Amniotic epithelial cell (primary cell): Measurements from ENCODE around the gene ZNF414.
"Not testable (repeated sequence)": the region's sequence is repeated elsewhere in the genome, so short reads cannot be mapped to it uniquely, and the experiment has no call there.

Experiments
- DNase-seq: peaks from one replicate; pipeline ENCODE4 v3.0.0-alpha.2; 2010; ENCODE audit warnings: low read depth

Gene ZNF414

DNA sequence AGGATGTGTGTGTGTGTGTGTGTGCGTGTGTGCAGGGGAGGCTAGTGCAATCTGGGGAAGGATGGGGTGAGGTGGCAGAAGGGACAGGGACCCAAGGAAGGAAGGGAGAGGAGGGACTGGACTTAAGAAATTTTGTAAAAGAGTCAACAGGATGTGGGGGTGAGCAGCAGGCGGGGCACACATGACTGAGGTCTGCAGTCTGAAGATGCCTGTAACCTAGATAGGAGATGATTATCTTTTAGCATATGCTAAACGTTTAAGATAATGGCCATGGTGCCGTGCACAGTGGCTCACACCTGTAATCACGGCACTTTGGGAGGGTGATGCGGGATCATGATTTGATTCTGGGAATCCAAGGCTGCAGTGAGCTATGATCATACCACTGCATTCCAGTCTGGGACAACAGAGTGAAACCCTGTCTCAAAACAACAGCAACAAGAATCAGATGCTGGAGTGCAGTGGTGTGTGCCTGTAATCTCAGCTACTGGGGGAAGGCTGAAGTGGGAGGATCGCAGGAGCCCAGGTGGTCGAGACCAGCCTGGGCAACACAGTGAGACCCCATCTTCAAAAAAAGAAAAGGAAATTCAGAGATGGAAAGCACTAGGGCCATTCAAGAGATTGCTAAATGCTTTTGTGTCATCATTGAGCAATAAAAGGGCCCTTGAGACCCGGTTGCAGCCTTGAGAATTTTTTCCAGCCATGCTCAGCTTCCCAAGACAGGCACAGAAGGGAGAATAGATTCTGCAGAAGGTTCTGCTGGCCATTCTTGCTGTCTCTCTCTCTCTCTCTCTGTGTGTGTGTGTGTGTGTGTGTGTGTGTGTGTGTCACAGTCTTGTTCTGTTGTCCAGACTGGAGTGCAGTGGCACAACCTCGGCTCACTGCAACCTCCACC is 3.8 kb upstream of the ZNF414 start:
- DNase-seq: peak; percentile 68

DNA sequence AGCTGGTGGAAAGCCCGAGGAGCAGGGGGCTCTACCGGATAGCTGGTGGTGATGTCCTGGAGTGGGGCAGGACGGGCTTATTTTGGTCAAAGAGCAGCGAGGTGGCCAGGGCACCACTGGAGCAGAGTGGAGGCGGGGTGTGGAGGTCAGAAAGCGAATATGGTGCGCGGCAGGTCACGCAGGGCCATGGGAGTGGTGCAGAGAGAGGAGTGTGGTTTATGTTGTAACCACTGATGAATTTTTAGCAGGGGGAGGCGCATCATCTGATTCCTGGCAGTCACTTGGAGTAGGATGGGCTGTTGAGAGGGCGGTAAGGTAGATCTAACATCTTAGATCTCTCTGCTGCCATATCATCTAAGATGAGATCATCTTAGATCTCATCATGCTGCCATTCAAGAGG is 1.4 kb upstream of the ZNF414 start:
- DNase-seq: peak; percentile 24

DNA sequence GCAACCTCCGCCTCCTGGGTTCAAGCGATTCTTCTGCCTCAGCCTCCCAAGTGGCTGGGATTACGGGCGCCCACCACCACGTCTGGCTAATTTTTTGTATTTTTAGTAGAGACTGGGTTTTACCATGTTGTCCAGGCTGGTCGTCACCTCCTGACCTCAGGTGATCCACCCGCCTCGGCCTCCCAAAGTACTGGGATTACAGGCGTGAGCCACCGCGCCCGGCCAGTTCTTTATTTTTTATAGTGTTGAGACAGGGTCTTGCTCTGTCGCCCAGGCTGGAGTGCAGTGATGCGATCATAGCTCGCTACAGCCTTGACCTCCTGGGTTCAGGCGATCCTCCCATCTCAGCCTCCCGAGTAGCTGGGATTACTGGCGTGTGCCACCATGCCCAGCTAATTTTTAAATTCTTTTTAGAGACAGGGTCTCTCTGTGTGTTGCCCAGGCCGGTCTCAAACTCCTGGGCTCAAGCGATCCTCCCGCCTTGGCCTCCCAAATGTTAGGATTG is 590 bp upstream of the ZNF414 start:
- not testable (repeated sequence) for DNase-seq

DNA sequence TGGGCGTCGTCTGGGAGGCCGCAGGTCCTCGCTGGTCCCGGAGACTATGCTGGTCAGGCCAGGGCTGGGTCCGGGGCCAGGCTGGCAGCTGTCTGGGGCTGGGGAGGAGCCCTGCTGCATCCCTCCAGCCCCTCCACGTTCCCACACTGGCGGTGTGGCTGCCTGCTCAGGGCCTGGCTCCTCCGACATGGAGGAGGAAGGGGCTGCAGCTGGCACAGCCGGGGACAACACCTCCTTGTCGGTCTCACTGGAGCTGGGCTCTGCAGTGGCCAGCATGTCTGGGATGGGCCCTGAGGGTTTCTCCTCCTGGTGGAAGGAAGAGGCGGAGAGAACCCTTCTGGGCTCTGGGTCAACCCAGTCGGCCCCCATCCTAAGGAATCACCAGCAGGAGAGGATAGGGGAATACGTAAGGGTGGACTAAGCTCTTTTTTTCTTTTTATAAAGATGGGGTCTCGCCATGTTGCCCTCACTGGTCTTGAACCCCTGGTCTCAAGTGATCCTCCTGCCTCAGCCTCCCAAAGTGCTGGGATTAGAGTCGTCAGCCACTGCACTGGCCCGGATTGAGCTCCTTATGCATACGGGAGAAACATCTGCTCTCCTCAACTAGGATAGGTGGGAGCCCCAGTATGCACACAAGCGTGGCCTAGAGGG is 806 bp downstream of the ZNF414 start:
- no peak for DNase-seq

DNA sequence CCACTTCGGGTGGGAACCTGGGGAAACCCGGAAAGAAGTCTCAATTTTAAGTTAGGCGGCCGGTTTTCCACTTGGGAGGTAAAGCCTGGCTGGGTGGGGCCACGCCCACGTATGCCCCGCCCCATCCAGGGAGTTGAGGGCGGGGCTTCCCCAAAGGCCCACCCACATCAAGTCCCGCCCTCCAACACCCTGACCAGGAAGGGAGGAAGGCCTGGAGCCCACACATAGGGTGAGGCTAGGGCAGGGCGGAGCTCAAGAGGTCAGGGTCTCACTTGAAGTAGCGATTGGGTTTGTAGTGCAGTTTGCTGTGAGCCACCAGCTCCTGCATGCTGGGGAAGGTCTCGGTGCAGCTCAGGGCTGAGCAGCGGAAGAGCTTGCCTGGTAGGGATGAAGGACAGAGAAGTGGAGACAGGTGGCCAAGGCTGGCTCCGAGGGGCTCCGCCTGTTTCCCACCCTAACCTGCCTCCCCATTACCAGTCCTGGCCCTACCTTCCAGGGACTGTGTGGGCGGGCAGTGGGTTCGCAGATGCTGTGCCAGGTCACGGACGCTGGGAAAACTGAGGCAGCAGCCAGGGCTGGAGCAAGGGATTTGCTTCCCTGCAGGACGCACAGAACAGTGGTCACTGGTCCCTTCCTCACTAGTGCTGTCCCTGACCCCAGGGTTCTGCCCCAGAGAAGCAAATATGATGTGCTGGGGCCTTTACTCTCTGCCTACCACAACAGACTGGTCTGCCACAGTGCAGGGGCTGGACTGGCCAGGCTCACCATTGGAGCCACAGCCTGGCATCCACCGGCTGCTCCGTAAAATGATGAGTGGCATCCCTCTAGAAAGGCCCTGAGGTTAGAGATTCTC is 1.6 kb downstream of the ZNF414 start:
- peak; percentile 21 for DNase-seq

DNA sequence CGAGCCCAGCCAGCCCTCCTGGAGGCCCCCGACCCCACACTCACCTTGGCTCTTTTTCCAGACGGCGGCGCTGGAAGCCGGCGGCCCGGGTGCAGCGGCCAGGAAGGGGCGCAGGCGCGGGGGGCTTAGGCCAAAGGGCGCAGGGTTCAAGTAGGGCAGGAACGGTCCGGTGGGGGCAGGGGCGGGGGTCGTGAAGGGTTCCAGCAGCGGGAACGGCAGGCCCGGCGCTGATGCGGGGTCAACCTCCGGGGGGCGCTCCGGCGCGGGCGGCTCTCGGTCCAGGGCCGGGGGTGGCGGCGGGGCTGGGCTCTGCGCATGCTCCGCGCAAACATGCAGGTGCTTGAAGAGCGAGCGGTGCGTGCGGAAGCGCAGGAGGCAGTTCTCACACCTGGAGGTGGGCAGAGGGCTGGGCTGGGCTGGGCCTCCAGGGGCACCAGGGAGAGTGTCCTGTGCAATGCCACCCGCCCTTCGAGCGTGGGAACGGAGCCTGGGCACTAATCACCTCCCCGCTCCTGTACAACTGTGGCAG is 2.3 kb downstream of the ZNF414 start:
- DNase-seq: no peak

DNA sequence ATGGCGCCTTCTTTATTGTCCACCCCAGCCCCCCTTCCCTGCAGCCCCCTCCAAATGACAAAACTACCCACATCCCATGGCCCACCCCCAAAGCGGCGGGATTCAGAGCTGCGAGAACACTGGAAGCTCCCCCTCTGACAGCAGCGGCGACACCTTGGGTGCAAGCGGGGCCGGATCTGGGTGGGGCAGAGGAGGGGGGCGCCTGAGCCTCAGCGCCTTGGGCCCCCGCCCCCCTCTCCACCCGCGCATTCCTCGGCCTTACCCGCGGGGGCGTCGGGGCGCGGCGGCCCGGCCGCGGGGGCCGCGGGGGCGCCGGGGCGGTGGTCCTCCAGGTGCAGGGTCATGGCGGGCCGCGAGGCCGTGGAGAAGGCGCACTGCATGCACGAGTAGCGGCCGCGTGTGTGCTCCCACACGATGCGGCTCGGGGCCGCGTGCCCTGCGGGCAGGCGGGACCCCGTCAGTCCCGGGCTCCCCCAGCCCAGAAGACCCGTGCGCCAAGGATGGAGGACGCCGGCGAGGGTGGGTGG is 3.3 kb downstream of the ZNF414 start:
- no peak for DNase-seq

DNA sequence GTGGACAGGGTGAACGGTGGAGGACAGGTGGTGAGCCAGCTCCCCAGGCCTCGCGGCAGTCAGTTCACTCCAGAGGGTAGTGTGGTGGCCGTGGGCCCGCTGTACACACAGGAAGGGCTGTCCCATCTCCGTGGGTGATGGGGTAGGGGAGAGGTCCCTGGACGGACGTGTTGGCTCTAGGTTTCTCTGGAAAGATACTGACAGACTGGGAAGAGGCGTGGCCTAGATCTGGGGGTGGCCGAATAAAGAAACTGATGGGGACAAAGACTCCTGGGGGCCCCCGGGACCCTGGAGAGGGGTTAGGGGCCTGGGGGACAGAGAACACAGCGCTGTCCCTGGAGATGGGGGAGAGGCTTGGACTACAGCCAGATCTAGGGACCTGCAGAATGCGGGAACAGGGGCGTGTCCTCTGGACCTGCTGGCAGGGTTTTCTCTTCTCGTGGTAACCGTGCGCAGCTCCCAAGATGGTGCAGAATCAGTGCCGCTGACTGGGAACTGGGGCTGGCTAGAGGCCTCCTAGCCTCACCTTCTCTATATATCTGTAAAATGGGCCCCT is 7.5 kb downstream of the ZNF414 start:
- DNase-seq: no peak

DNA sequence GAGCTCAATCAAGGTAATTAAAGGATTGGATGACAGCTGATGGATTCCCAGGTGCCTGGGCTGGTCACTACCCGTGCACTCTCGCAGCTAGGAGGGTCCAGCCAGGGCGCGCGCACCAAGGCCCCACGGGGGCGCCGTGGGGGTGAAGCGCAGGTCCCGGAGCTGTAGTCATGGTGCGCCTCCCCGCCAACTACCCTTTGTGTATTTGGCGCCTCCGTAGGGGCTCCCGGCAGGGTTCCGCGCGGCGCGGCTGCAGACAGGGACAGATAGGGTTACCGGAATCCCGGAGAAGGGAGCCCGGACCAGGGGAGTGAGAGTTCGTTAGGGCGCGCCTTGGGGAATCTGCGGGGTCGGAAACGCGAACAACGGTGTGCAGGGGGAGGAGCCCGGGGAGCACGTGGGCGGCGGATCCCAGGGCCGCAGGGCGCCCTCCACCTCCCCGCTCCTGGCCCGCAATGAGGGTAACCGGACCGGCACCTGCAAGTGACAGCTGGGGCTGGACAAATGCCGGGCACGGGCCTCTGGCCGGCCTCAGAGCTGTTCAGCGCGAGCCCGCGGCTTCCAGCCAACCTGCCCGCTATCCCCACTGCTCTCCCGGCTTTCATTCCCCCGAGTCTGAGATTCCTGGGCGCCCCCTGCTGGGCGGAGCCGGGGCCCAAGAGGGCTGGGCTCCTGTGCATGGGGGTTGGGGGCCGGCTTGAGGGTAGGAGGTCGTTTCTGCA is 8.1 kb downstream of the ZNF414 start:
- DNase-seq: peak; percentile 43

DNA sequence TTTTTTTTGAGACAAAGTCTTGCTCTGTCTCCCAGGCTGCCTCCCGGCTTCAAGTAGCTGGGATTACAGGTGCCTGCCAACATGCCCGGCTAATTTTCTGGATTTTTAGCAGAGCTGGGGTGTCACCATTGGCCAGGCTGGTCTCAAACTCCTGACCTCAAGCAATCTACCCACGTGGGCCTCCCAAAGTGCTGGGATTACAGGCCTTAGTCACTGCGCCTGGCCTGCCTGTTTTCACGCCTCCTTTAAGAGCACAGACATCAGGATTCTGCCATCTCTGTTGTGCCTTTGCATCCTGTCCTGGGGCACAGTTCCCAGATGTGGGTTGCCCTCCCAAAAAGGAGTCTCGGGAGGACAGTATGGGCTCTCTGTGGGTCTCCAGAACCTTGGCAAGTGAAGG is 9.0 kb downstream of the ZNF414 start:
- no peak for DNase-seq

DNA sequence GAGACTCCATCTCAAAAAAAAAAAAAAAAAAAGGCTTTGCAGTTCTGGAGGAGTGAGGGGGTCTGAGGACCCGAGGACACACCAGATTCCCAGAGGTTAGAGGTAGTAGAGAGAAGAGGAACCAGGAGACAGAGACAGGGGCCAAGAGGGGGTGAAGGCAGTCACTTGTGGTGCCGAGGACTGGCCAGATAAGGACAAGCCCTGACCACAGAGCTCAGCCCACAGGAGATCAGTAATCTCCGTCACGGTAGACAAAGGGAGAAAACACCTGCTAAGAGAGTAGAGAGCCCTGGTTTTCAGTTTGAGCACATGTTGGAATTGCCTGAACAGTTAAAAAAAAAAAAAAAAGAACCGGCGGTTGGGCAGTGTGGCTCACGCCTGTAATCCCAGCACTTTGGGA is 9.8 kb downstream of the ZNF414 start:
- no peak for DNase-seq

DNA sequence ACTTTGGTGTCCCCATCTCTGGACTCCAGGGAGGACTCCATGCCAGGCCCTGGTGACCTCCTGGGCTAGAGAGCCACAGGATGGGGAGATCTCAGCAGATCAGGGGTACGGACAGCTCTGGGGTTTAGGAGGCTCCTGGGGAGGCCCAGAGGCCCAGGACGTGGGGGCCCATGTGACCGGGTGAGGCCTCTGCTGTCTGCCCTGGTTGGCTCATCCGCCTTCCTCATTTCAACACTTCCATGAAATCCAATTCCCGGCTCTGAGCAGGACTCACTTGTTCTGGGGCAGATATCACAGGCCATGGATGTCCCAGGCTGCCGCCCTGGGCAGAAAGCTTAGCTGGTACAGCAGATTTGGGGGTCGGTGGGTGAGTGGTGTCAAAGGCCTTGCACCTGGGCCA is 10.5 kb downstream of the ZNF414 start:
- no peak for DNase-seq

DNA sequence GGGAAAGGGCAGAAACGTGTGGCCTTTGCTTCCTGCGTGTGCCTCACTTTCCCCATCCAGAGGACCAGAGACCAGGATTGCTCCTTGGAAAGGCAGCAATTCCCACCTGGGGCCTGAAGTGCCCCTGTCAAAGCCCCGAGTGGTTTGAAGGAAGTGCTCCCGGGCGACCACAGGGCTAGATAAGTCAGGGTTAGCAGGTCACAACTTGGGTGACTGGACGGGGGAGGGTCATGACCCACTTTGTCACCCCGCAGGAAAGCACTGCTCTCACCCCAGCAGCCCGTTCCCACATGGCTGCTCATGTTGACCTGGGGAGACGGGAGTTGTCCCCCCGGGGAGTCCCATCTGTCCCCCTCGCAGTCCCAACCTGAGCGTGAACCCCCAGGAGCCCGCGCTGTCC is 12.0 kb downstream of the ZNF414 start:
- no peak for DNase-seq

DNA sequence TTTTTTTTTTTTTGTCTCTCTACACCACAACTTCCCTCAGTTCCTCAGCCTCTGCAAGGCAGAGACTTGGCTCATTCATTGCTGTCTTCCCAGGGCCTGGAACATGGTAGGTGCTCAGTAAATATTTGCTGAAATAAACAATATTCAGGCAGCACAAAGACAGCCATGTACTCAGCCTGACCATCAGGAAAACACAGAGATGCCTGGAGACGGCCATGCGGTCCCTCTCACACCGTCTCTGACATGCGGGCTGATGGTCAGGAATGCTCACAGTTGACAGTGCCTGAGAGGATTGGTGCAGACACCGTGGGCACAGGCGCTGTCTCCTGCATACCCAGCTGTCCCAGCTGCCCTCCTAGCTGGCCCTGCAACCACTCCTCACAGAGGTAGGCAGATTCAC is 12.5 kb downstream of the ZNF414 start:
- DNase-seq: no peak

DNA sequence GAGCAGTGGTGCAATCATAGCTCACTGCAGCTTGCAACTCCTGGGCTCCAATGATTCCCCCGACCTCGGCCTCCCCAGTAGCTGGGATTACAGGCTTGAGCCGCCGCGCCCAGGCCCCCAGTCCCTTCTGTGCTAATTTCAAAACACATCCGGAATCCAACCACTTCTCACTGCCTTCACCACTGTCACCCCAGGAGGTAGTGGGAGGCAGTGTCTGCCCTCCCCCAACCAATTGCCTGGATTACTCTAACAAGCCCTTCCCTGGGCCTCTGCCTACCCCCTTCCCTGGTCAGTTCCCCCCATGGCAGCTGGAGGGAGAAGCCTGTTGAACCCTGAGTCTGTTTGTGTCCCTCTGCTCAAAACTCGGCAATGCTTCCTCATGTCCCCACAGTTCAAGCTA is 13.8 kb downstream of the ZNF414 start:
- DNase-seq: peak; percentile 47

DNA sequence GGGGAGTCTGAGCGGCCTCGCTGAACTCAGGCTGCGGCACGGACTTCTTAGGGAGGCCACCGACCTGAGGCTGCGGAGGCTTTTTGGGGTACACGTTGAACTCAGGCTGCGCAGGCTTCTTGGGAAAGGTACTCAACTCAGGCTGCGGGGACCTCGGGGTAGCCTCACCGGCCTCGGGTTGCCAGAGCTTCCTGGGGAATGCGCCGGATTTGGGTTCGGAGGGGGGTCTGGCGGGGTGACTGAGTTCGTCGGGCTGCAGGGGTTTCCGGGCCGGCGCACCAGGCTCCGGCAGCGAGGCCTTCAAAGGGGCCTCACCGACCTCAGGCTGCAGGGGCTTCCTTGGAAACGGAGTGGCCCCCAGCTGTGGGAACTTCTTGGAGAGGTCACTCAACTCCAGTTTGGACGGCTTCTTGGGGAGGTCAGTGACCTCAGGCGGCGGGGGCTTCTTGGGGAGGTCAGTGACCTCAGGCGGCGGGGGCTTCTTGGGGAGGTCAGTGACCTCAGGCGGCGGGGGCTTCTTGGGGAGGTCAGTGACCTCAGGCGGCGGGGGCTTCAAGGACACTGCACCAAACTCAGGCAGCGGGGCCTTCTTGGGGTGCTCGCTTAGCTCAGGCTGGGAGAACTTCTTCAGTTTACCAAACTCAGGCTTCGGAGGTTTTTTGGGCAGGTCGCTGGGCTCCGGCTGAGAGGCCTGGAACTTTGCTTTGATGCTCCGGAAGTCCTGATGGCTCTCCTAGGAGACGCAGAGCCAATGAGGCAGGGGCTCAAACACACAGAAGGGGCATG is 14.7 kb downstream of the ZNF414 start:
- no peak for DNase-seq

DNA sequence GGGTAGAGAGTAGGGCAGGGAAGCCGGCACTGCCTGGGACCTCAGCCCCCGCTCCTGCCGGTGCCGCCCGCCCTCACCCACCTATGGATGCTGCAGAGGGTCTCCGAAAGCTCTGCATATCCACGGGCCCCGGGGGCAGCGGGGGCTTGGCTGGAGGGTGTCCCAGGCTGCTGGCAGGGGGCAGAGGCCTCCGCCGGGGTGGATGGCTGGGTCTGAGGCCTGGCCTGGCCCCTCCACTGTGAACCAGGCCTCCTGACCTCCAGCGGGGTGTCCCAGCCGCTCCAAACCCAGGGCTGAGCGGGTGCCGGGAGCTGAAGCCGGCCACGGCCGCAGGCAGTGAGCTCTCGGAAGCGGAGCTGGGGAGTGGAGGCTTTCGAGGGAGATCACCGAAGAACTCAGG is 15.7 kb downstream of the ZNF414 start:
- no peak for DNase-seq

DNA sequence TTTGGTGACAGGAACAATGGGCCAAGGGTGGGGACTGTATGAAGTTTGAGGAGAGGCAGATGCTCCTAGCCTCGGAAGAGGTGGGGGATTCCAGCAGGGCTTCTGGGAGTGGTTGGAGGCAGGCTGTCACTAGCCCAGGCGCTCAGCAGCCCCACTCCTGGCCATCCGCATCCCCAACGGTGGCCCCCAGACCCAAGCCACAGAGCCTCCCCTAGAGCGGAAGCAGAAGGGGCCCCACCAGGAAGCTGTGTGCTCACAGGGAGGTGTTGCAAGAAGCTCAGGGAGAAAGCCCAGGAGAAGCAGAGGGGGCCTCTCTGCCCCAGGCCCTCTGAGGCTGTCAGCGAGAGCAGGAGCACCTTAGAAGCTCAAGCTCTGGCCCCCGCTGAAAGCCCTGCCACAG is 19.8 kb downstream of the ZNF414 start:
- DNase-seq: peak; percentile 30

DNA sequence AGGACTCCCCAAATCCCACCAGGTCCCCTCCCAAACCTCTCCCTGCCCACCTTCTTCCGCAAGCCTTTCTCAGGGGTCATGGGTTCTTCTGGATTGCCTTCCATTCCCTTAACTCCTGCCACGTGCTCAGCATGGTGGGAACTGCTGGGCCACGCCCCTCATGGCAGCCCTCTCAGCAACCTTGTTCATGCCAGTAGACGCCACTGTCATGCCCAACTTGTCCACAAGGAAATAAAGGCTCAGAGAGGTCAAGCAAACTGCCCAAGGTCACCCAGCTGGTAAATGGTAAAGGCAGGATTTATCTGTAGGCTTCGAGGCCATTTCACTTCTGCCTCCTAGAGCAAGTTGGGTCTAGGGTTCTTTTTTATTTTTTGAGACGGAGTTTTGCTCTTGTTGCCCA is 22.4 kb downstream of the ZNF414 start:
- no peak for DNase-seq

DNA sequence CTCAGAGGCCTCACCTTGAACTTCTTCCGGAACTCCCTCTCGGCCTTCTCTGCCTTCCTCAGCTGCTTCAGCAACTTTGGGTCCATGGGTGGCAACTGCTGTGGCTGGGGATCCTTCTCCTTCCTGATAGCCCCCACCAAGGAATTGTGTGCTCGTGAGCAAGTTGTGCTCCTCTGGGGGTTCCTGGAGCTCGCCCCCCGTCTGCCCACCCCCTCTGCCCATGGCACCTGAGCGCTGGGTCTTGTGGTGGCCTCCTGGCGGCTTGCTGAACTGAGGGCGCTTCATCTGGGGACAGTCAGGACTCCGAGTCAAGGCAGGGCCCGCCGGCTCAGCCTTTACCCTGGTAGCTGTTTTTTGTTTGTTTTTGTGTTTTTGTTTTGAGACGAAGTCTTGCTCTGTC is 23.1 kb downstream of the ZNF414 start:
- DNase-seq: no peak
